Measurements from ENCODE around the gene PSMD3.

- TF ChIP-seq CTCF (conservative IDR thresholded peaks at IDR 0.05 in 1 of 2, IDR thresholded peaks at IDR 0.05 in 1 of 2; ENCODE audit: low read depth in 1 of 2, low read length in 2 of 2), result no peak
- TF ChIP-seq EZH2 (IDR thresholded peaks at IDR 0.05; ENCODE audit: low read length, missing control alignments), result no peak
Measured at GRCh38 chr17:40034426-40035161, 54.0 kb downstream of the PSMD3 start.
